ENCODE measurements around the gene CALB2.
A peak's percentile ranks its signal among the peaks of the same experiment; 100 is the strongest.

CALB2 gene

GRCh38 chr16:71360378-71360777 is 1.9 kb downstream of the CALB2 start:
- Histone ChIP-seq H3K9me3 (ENCODE audit: control insufficient read depth, low read length) (no peaks in the 10 kb centered on the region), H3K27me3 (ENCODE audit: control insufficient read depth, insufficient read depth, low read length) (no peaks in the 10 kb centered on the region), H3K27ac (no peak overlapping the region), H3K79me2 (no peaks in the 10 kb centered on the region), H3K4me3 (ENCODE audit: low read depth, low read length) (no peak overlapping the region), H3K36me3 (ENCODE audit: control insufficient read depth, insufficient read depth, low read length) (no peaks in the 10 kb centered on the region), H3K9ac (no peak overlapping the region), H2AFZ (no peak overlapping the region), H3K4me1 (peaks cover 2% of the 10 kb centered on the region), H3K4me2 (ENCODE audit: low read length) (no peak overlapping the region)
- TF ChIP-seq CTCF (IDR thresholded peaks at IDR 0.05) = no peak

- TF ChIP-seq CTCF (IDR thresholded peaks at IDR 0.05) = no peak
- Histone ChIP-seq H3K27me3 (ENCODE audit: control insufficient read depth, insufficient read depth, low read length) (no peaks in the 10 kb centered on the region), H3K4me1 (no peaks in the 10 kb centered on the region), H3K27ac (no peak overlapping the region), H2AFZ (no peak overlapping the region), H3K36me3 (ENCODE audit: control insufficient read depth, insufficient read depth, low read length) (no peaks in the 10 kb centered on the region), H3K79me2 (no peaks in the 10 kb centered on the region), H3K4me2 (ENCODE audit: low read length) (no peak overlapping the region), H3K4me3 (ENCODE audit: low read depth, low read length) (no peak overlapping the region), H3K9me3 (ENCODE audit: control insufficient read depth, low read length) (no peaks in the 10 kb centered on the region), H3K9ac (no peak overlapping the region)
These were observed 5.7 kb downstream of the CALB2 start for GRCh38 chr16:71364133-71364681.

DNA sequence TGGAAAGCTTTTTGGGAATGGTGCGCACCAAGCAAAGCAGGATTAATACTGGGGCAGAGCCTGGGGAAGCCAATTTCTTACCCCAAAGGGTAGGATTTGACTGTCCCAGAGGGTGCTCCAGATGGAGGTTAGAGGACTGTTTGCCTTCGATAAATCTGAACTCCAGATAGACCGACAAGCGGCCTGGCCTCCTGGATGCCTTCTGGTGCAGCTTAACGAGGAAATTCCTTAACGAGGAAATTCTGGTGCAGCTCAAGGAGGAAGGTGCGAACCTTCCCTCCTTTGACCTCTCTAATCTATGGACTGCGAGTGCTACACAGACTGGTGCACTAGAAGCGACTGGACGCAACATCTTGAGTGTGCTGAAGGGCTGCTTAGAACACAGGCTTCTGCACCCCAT is 6.5 kb downstream of the CALB2 start:
- H3K79me2 ChIP-seq = no peaks in the 10 kb centered on the region
- no peaks in the 10 kb centered on the region for H3K9me3 ChIP-seq (ENCODE audit: control insufficient read depth, low read length)
- H2AFZ ChIP-seq = no peak overlapping the region
- H3K4me1 ChIP-seq = no peaks in the 10 kb centered on the region
- H3K27me3 ChIP-seq (ENCODE audit: control insufficient read depth, insufficient read depth, low read length) = no peaks in the 10 kb centered on the region
- TF ChIP-seq CTCF (IDR thresholded peaks at IDR 0.05) = no peak
- H3K4me2 ChIP-seq (ENCODE audit: low read length) = no peak overlapping the region
- H3K9ac ChIP-seq = no peak overlapping the region
- no peak overlapping the region for H3K4me3 ChIP-seq (ENCODE audit: low read depth, low read length)
- H3K36me3 ChIP-seq (ENCODE audit: control insufficient read depth, insufficient read depth, low read length) = no peaks in the 10 kb centered on the region
- no peak overlapping the region for H3K27ac ChIP-seq

GRCh38 chr16:71367241-71367976 is 8.9 kb downstream of the CALB2 start:
- Histone ChIP-seq H3K4me2 (ENCODE audit: low read length) (no peak overlapping the region), H3K4me1 (no peaks in the 10 kb centered on the region), H3K27ac (no peak overlapping the region), H2AFZ (no peak overlapping the region), H3K4me3 (ENCODE audit: low read depth, low read length) (no peak overlapping the region), H3K79me2 (no peaks in the 10 kb centered on the region), H3K36me3 (ENCODE audit: control insufficient read depth, insufficient read depth, low read length) (no peaks in the 10 kb centered on the region), H3K27me3 (ENCODE audit: control insufficient read depth, insufficient read depth, low read length) (no peaks in the 10 kb centered on the region), H3K9me3 (ENCODE audit: control insufficient read depth, low read length) (no peaks in the 10 kb centered on the region), H3K9ac (no peak overlapping the region)
- TF ChIP-seq CTCF (IDR thresholded peaks at IDR 0.05) = peak; percentile 40

DNA sequence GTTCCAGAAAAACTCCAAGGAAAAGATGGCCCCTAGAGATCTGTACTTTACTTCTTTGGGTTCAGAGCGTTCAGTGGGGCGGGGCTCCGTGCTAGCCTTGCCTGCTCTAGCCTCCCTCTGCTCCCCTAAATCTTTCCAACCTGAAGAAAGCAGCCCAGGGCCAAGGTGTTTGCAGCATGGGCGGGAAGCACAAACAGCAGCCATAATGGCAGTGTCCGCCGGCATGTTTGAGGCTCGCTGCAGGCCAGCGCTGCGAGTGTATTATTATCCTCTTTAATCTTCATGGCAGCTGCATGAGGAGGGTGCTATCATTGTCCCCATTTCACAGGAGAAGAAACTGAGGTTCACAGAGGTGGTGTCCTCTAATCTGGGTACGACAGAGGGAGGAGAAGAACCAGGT is 10.4 kb downstream of the CALB2 start:
- Histone ChIP-seq H3K9ac (no peak overlapping the region), H3K4me2 (ENCODE audit: low read length) (no peak overlapping the region), H3K4me3 (ENCODE audit: low read depth, low read length) (no peak overlapping the region), H2AFZ (no peak overlapping the region), H3K4me1 (no peaks in the 10 kb centered on the region), H3K36me3 (ENCODE audit: control insufficient read depth, insufficient read depth, low read length) (no peaks in the 10 kb centered on the region), H3K27me3 (ENCODE audit: control insufficient read depth, insufficient read depth, low read length) (no peaks in the 10 kb centered on the region), H3K27ac (no peak overlapping the region), H3K79me2 (no peaks in the 10 kb centered on the region), H3K9me3 (ENCODE audit: control insufficient read depth, low read length) (no peaks in the 10 kb centered on the region)
- TF ChIP-seq CTCF (IDR thresholded peaks at IDR 0.05) = no peak
